Measurements from ENCODE around the gene TAS2R41.

DNA sequence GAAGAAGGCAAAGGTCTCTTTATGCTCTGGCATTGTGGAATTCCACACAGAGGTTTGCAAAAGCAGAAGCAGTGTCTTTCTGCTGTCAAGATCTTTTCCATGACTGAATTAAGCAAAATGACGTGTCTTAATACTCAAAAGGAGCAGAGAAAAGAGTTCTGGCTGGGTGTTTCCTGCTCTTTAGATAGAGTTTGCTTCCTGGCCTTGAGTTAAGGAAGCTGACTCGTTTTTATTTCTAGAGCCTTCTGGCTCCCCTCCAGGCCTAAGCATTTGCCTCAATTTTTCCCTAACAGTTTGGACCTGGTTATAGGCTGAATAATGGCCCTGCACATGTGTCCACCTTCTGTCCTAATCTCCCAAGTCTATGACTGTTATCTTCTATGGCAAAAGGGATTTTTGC, 21.6 kb downstream of the TAS2R41 start:
- TF ChIP-seq, protein P1, sequence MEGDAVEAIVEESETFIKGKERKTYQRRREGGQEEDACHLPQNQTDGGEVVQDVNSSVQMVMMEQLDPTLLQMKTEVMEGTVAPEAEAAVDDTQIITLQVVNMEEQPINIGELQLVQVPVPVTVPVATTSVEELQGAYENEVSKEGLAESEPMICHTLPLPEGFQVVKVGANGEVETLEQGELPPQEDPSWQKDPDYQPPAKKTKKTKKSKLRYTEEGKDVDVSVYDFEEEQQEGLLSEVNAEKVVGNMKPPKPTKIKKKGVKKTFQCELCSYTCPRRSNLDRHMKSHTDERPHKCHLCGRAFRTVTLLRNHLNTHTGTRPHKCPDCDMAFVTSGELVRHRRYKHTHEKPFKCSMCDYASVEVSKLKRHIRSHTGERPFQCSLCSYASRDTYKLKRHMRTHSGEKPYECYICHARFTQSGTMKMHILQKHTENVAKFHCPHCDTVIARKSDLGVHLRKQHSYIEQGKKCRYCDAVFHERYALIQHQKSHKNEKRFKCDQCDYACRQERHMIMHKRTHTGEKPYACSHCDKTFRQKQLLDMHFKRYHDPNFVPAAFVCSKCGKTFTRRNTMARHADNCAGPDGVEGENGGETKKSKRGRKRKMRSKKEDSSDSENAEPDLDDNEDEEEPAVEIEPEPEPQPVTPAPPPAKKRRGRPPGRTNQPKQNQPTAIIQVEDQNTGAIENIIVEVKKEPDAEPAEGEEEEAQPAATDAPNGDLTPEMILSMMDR (IDR thresholded peaks at IDR 0.05): no peak
- TF ChIP-seq POLR2A (IDR thresholded peaks at IDR 0.05): no peak
- no peak for TF ChIP-seq POLR2AphosphoS5 (IDR thresholded peaks at IDR 0.05)
